ENCODE measurements around the gene E4F1. TPM values are rescaled to one million over a fixed set of nuclear protein-coding genes. Genes with fewer than 3 reads are reported as not detected.

E4F1 gene
- total and polyA plus RNA-seq, 2 of the 8 experiments (the other 6 are each of a cell fraction or from before 2014, with no cell fraction given), result 22.2 to 27.0 TPM

DNA sequence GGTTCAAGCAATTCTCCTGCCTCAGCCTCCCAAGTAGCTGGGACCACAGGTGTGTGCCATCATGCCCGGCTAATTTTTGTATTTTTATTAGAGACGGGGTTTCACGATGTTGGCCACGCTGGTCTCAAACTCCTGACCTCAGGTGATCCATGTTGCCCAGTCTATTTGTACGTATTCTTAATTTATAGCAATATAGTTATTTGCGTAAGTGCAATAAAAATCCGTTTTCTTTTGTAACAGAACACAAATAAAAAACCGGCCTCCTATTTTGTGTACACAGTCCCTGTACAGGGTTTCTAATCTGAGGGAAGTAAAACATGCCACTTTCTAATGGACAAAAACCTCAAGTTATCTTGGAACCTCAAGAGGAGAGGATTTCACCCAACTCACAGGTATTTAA, 36.9 kb downstream of the E4F1 start:
- Histone ChIP-seq H2BK5ac (ENCODE audit: low read depth, low read length) (no peak overlapping the region), H3K4ac (replicated peaks; ENCODE audit: insufficient read length, low read depth, low read length) (no peak overlapping the region), H4K8ac (ENCODE audit: extremely low read depth, insufficient read depth, low read length) (no peak overlapping the region), H3K36me3 (ENCODE audit: control insufficient read depth in 2 of 4, insufficient read depth in 4 of 4, low read length in 3 of 4) (peaks cover 53 to 85% (median 70%) of the 10 kb centered on the region in 4 experiments), H3K9ac (replicated peaks in 1 of 4; ENCODE audit: extremely low read depth in 1 of 4, low read depth in 3 of 4, low read length in 3 of 4) (no peak overlapping the region), H3K4me2 (ENCODE audit: insufficient read depth in 1 of 2, low read depth in 2 of 2, low read length in 2 of 2) (no peak overlapping the region), H3K9me3 (ENCODE audit: insufficient read depth in 2 of 2, low read depth in 1 of 2, low read length in 1 of 2) (no peaks in the 10 kb centered on the region), H3K23ac (ENCODE audit: insufficient read length) (no peak overlapping the region), H2BK15ac (ENCODE audit: low read length) (no peak overlapping the region), H3K4me3 (ENCODE audit: extremely low read depth in 1 of 4, insufficient read depth in 2 of 4, low read depth in 3 of 4, low read length in 4 of 4) (no peak overlapping the region), H2AK5ac (ENCODE audit: low read depth, low read length) (no peak overlapping the region), H2BK20ac (ENCODE audit: low read length) (no peak overlapping the region), H3K56ac (replicated peaks; ENCODE audit: insufficient read length, low read depth, low read length) (no peak overlapping the region), H2AFZ (ENCODE audit: low read length) (no peak overlapping the region), H3K27me3 (replicated peaks in 1 of 4; ENCODE audit: control insufficient read depth in 3 of 4, extremely low read depth in 1 of 4, insufficient read depth in 3 of 4, low read length in 3 of 4) (no peaks in the 10 kb centered on the region), H3K23me2 (ENCODE audit: low read depth, low read length) (0 out of 2 replicates have a peak, but pooled peaks cover 2% of the 10 kb centered on the region), H3K18ac (ENCODE audit: extremely low read depth, low read length) (no peak overlapping the region), H4K91ac (replicated peaks; ENCODE audit: insufficient read length, low read length) (no peak overlapping the region), H4K20me1 (replicated peaks in 1 of 2; ENCODE audit: control insufficient read depth in 1 of 2, insufficient read depth in 2 of 2, low read length in 2 of 2) (peaks cover 26 to 37% of the 10 kb centered on the region in 2 experiments), H4K5ac (ENCODE audit: insufficient read length, low read depth, low read length) (no peak overlapping the region), H3K79me1 (ENCODE audit: low read depth, low read length) (peaks cover 9% of the 10 kb centered on the region), H3K14ac (ENCODE audit: insufficient read length) (no peak overlapping the region), H2BK12ac (ENCODE audit: low read depth, low read length) (no peak overlapping the region), H3K27ac (ENCODE audit: low read depth, low read length) (no peak overlapping the region), H3K79me2 (ENCODE audit: control insufficient read depth in 1 of 2, insufficient read depth in 2 of 2, low read length in 2 of 2) (peaks cover 28 to 58% of the 10 kb centered on the region in 2 experiments), H2BK120ac (replicated peaks; ENCODE audit: low read depth, low read length) (no peak overlapping the region), H3K4me1 (replicated peaks in 1 of 4; ENCODE audit: control insufficient read depth in 3 of 4, insufficient read depth in 4 of 4, low read length in 3 of 4) (no peaks in the 10 kb centered on the region)
- ChIA-PET POLR2A (ENCODE audit: partially characterized antibody) (interaction anchor here (1.5 to 13.9 kb wide), 4 partner anchors 5 to 34 kb away, joined by 4 to 228 read pairs (median 204); partner anchors contain the start of genes DNASE1L2, ECI1 and RNPS1), CTCF (ENCODE audit: partially characterized antibody) (interaction anchor here (2.0 kb wide), 1 partner anchor 18 kb away, joined by 9 read pairs; no protein-coding TSS in a partner anchor)
- 99% methylated on average over 8 of the region's 8 CpGs; no CpG with 5 or more reads in 1 of the 2 experiments for WGBS, 2 experiments (ENCODE audit: extremely low coverage in 1 of 2, insufficient coverage in 1 of 2, insufficient read length in 1 of 2, insufficient replicate concordance in 2 of 2, low coverage in 1 of 2, low lambda C conversion rate in 2 of 2, missing lambda C conversion rate in 1 of 2)
- no peak for DNase-seq (ENCODE audit: low read depth in 1 of 2, low spot score in 2 of 2)
- no peak for FAIRE-seq
- no peak for TF ChIP-seq ZNF274 (IDR thresholded peaks at IDR 0.05; ENCODE audit: borderline replicate concordance, extremely low read depth, low read length)
- no peak for TF ChIP-seq JUN (IDR thresholded peaks at IDR 0.05; ENCODE audit: low read depth, low read length)
- TF ChIP-seq CBX5 (IDR thresholded peaks at IDR 0.05; ENCODE audit: low read depth, low read length), result no peak
- TF ChIP-seq KDM4A (IDR thresholded peaks at IDR 0.05; ENCODE audit: low read depth, low read length, severe bottlenecking), result no peak
- no peak for TF ChIP-seq EGR1 (IDR thresholded peaks at IDR 0.05; ENCODE audit: borderline replicate concordance, low read depth, low read length)
- TF ChIP-seq SP1 (IDR thresholded peaks at IDR 0.05; ENCODE audit: low read depth, low read length), result no peak
- TF ChIP-seq RBBP5 (IDR thresholded peaks at IDR 0.05; ENCODE audit: borderline replicate concordance, low read depth, low read length), result no peak
